ENCODE results near the gene CRAMP1.
A peak's percentile ranks its signal among the peaks of the same experiment; 100 is the strongest.

Gene CRAMP1

GRCh38 chr16:1612320-1613111, at the start of gene CRAMP1:
Gene CRAMP1, plus strand, starts transcription at chr16:1612360. Its CDS starts 2,280 bp downstream, at chr16:1614640.
- peaks cover 30% of the 10 kb centered on the region for H3K4me1 Mint-ChIP-seq
- no peaks in the 10 kb centered on the region for H3K27me3 Mint-ChIP-seq
- H3K36me3 Mint-ChIP-seq, result peaks cover 7% of the 10 kb centered on the region
- H3K27ac Mint-ChIP-seq, result peak within 1 kb of the TSS; percentile 86
- H3K9me3 Mint-ChIP-seq, result no peaks in the 10 kb centered on the region
- H3K4me3 Mint-ChIP-seq, result peak within 1 kb of the TSS; percentile 93

- no peak overlapping the region for H3K27ac Mint-ChIP-seq
- H3K4me3 Mint-ChIP-seq, result no peak overlapping the region
- H3K9me3 Mint-ChIP-seq, result no peaks in the 10 kb centered on the region
- H3K36me3 Mint-ChIP-seq, result no peaks in the 10 kb centered on the region
- H3K27me3 Mint-ChIP-seq, result no peaks in the 10 kb centered on the region
- H3K4me1 Mint-ChIP-seq, result peaks cover 45% of the 10 kb centered on the region
These were observed 48.4 kb upstream of the CRAMP1 start for GRCh38 chr16:1563786-1564185.

- Mint-ChIP-seq H3K9me3 (no peaks in the 10 kb centered on the region), H3K4me3 (no peak overlapping the region), H3K4me1 (peaks cover 42% of the 10 kb centered on the region), H3K36me3 (no peaks in the 10 kb centered on the region), H3K27me3 (no peaks in the 10 kb centered on the region), H3K27ac (no peak overlapping the region)
These were observed 47.8 kb upstream of the CRAMP1 start for GRCh38 chr16:1564325-1564724.

- H3K36me3 Mint-ChIP-seq, result no peaks in the 10 kb centered on the region
- no peak overlapping the region for H3K27ac Mint-ChIP-seq
- peaks cover 33% of the 10 kb centered on the region for H3K4me1 Mint-ChIP-seq
- no peaks in the 10 kb centered on the region for H3K27me3 Mint-ChIP-seq
- H3K4me3 Mint-ChIP-seq, result no peak overlapping the region
- no peaks in the 10 kb centered on the region for H3K9me3 Mint-ChIP-seq
These were observed 46.9 kb upstream of the CRAMP1 start for GRCh38 chr16:1565083-1565805.

- Mint-ChIP-seq H3K4me3 (no peak overlapping the region), H3K36me3 (no peaks in the 10 kb centered on the region), H3K9me3 (no peaks in the 10 kb centered on the region), H3K27ac (no peak overlapping the region), H3K4me1 (peaks cover 6% of the 10 kb centered on the region), H3K27me3 (no peaks in the 10 kb centered on the region)
These were observed 44.2 kb upstream of the CRAMP1 start for GRCh38 chr16:1567988-1568387.

- no peak overlapping the region for H3K4me3 Mint-ChIP-seq
- no peak overlapping the region for H3K27ac Mint-ChIP-seq
- no peaks in the 10 kb centered on the region for H3K4me1 Mint-ChIP-seq
- no peaks in the 10 kb centered on the region for H3K27me3 Mint-ChIP-seq
- no peaks in the 10 kb centered on the region for H3K9me3 Mint-ChIP-seq
- no peaks in the 10 kb centered on the region for H3K36me3 Mint-ChIP-seq
These were observed 41.0 kb upstream of the CRAMP1 start for GRCh38 chr16:1571012-1571671.

- Mint-ChIP-seq H3K36me3 (no peaks in the 10 kb centered on the region), H3K9me3 (no peaks in the 10 kb centered on the region), H3K27me3 (no peaks in the 10 kb centered on the region), H3K27ac (no peak overlapping the region), H3K4me3 (no peak overlapping the region), H3K4me1 (no peaks in the 10 kb centered on the region)
These were observed 39.5 kb upstream of the CRAMP1 start for GRCh38 chr16:1572673-1573072.

- Mint-ChIP-seq H3K27ac (no peak overlapping the region), H3K27me3 (no peaks in the 10 kb centered on the region), H3K9me3 (no peaks in the 10 kb centered on the region), H3K36me3 (no peaks in the 10 kb centered on the region), H3K4me3 (no peak overlapping the region), H3K4me1 (no peaks in the 10 kb centered on the region)
These were observed 38.9 kb upstream of the CRAMP1 start for GRCh38 chr16:1573301-1573700.

GRCh38 chr16:1575578-1575977, 36.6 kb upstream of the CRAMP1 start:
- Mint-ChIP-seq H3K27ac (no peak overlapping the region), H3K27me3 (no peaks in the 10 kb centered on the region), H3K4me3 (no peak overlapping the region), H3K9me3 (no peaks in the 10 kb centered on the region), H3K4me1 (no peaks in the 10 kb centered on the region), H3K36me3 (no peaks in the 10 kb centered on the region)

GRCh38 chr16:1579214-1579613, 32.9 kb upstream of the CRAMP1 start:
- no peaks in the 10 kb centered on the region for H3K27me3 Mint-ChIP-seq
- H3K27ac Mint-ChIP-seq, result no peak overlapping the region
- H3K4me1 Mint-ChIP-seq, result no peaks in the 10 kb centered on the region
- no peaks in the 10 kb centered on the region for H3K9me3 Mint-ChIP-seq
- no peak overlapping the region for H3K4me3 Mint-ChIP-seq
- H3K36me3 Mint-ChIP-seq, result no peaks in the 10 kb centered on the region

GRCh38 chr16:1580256-1580655, 31.9 kb upstream of the CRAMP1 start:
- H3K9me3 Mint-ChIP-seq, result no peaks in the 10 kb centered on the region
- H3K4me1 Mint-ChIP-seq, result no peaks in the 10 kb centered on the region
- H3K4me3 Mint-ChIP-seq, result no peak overlapping the region
- H3K27ac Mint-ChIP-seq, result no peak overlapping the region
- H3K27me3 Mint-ChIP-seq, result no peaks in the 10 kb centered on the region
- no peaks in the 10 kb centered on the region for H3K36me3 Mint-ChIP-seq

- Mint-ChIP-seq H3K36me3 (no peaks in the 10 kb centered on the region), H3K4me3 (no peak overlapping the region), H3K4me1 (no peaks in the 10 kb centered on the region), H3K27me3 (no peaks in the 10 kb centered on the region), H3K27ac (no peak overlapping the region), H3K9me3 (no peaks in the 10 kb centered on the region)
These were observed 31.2 kb upstream of the CRAMP1 start for GRCh38 chr16:1580956-1581355.

GRCh38 chr16:1581804-1582203, 30.4 kb upstream of the CRAMP1 start:
- Mint-ChIP-seq H3K27ac (no peak overlapping the region), H3K4me1 (no peaks in the 10 kb centered on the region), H3K4me3 (no peak overlapping the region), H3K36me3 (no peaks in the 10 kb centered on the region), H3K27me3 (no peaks in the 10 kb centered on the region), H3K9me3 (no peaks in the 10 kb centered on the region)

- Mint-ChIP-seq H3K27ac (no peak overlapping the region), H3K9me3 (no peaks in the 10 kb centered on the region), H3K4me1 (no peaks in the 10 kb centered on the region), H3K27me3 (no peaks in the 10 kb centered on the region), H3K4me3 (no peak overlapping the region), H3K36me3 (no peaks in the 10 kb centered on the region)
These were observed 29.0 kb upstream of the CRAMP1 start for GRCh38 chr16:1583180-1583579.

GRCh38 chr16:1584926-1585484, 27.2 kb upstream of the CRAMP1 start:
- no peaks in the 10 kb centered on the region for H3K27me3 Mint-ChIP-seq
- no peaks in the 10 kb centered on the region for H3K36me3 Mint-ChIP-seq
- no peaks in the 10 kb centered on the region for H3K4me1 Mint-ChIP-seq
- no peak overlapping the region for H3K4me3 Mint-ChIP-seq
- H3K9me3 Mint-ChIP-seq, result no peaks in the 10 kb centered on the region
- no peak overlapping the region for H3K27ac Mint-ChIP-seq

GRCh38 chr16:1590366-1590765, 21.8 kb upstream of the CRAMP1 start:
- H3K36me3 Mint-ChIP-seq, result no peaks in the 10 kb centered on the region
- peaks cover 4% of the 10 kb centered on the region for H3K4me1 Mint-ChIP-seq
- H3K27me3 Mint-ChIP-seq, result no peaks in the 10 kb centered on the region
- H3K9me3 Mint-ChIP-seq, result no peaks in the 10 kb centered on the region
- H3K27ac Mint-ChIP-seq, result no peak overlapping the region
- no peak overlapping the region for H3K4me3 Mint-ChIP-seq
